B cell (primary cell): ENCODE results near the gene PIK3R2. TPM values are rescaled to one million over a fixed set of nuclear protein-coding genes. Genes with fewer than 3 reads are reported as not detected.
A peak's percentile ranks its signal among the peaks of the same experiment; 100 is the strongest.

Experiments used
- ATAC-seq: fragments of 200-7000 bp; cut with Tn5 transposase; one replicate; pipeline ENCODE4 v1.10.0; 2021; ENCODE audit warnings: low read depth, mild to moderate bottlenecking, moderate number of reproducible peaks, moderate library complexity
- CTCF ChIA-PET: fragments of 350-600 bp; sonication (Branson Sonifier 250); formaldehyde crosslinking; loops from one replicate; lab custom pipeline; 2021; ENCODE audit warnings: antibody characterized with exemption, inconsistent platforms; lab: Charles Lee
- POLR2A ChIA-PET: fragments of 350-600 bp; sonication (Branson Sonifier 250); formaldehyde crosslinking; loops from one replicate; lab custom pipeline; 2021; ENCODE audit warnings: antibody characterized with exemption; lab: Charles Lee
- DNase-seq: peaks from one replicate; pipeline ENCODE4 v3.0.0; 2013
- H2AFZ ChIP-seq: 2 replicates; pipeline ENCODE4 v1.6.1; 2012; ENCODE audit warnings: mild to moderate bottlenecking, low read depth, low read length; ENCODE audit not compliant: insufficient read depth, poor library complexity, severe bottlenecking
- H3K27ac ChIP-seq, 2 donors: 1 replicate in 1 of 2; 2 replicates in 1 of 2; pipeline ENCODE4 v1.5.1; 2012 to 2013; ENCODE audit warnings: low read length in 2 of 2, mild to moderate bottlenecking in 2 of 2, moderate library complexity in 1 of 2
- H3K27me3 ChIP-seq, 4 experiments: fragments of 200-600 bp in 1 of 4; sonication (generic) in 1 of 4; replicated peaks in 1 of 4; 1 replicate in 2 of 4; 2 replicates in 2 of 4; pipeline versions ENCODE4 v1.6.1 to v1.7.0; 2013 to 2016; ENCODE audit warnings: low read length in 3 of 4, mild to moderate bottlenecking in 2 of 4, mixed read lengths in 1 of 4, moderate library complexity in 1 of 4; ENCODE audit not compliant: insufficient read depth in 4 of 4, control insufficient read depth in 3 of 4; ENCODE audit errors: control extremely low read depth in 1 of 4
- H3K36me3 ChIP-seq, 2 experiments: replicated peaks in 1 of 2; 1 replicate in 1 of 2; 2 replicates in 1 of 2; pipeline versions ENCODE4 v1.6.1 to v1.7.1; 2013; ENCODE audit warnings: low read length in 1 of 2; ENCODE audit not compliant: insufficient read depth in 2 of 2, control insufficient read depth in 1 of 2; ENCODE audit errors: control extremely low read depth in 1 of 2, extremely low read depth in 1 of 2
- H3K4me1 ChIP-seq, 2 donors: fragments of 200-600 bp in 1 of 2; sonication (generic) in 1 of 2; 1 replicate in 1 of 2; 2 replicates in 1 of 2; pipeline versions ENCODE4 v1.5.1 to v1.6.1; 2013 to 2017; ENCODE audit warnings: low read length in 2 of 2; ENCODE audit not compliant: control insufficient read depth in 2 of 2, insufficient read depth in 2 of 2
- H3K4me2 ChIP-seq: replicated peaks from 2 replicates; pipeline ENCODE3; 2012; ENCODE audit warnings: mild to moderate bottlenecking, low read depth, low read length; ENCODE audit not compliant: poor library complexity, severe bottlenecking
- H3K4me3 ChIP-seq, 5 experiments: fragments of 200-600 bp in 1 of 5; sonication (generic) in 1 of 5; 1 replicate in 3 of 5; 2 replicates in 2 of 5; pipeline versions ENCODE4 v1.5.1 to v1.7.0; 2011 to 2016; ENCODE audit warnings: low read length in 4 of 5, mild to moderate bottlenecking in 4 of 5, low read depth in 2 of 5, control low read depth in 1 of 5, moderate library complexity in 1 of 5; ENCODE audit not compliant: insufficient read depth in 1 of 5; ENCODE audit errors: control extremely low read depth in 1 of 5, extremely low read depth in 1 of 5
- H3K79me2 ChIP-seq: fragments of 200-600 bp; sonication (generic); one replicate; pipeline ENCODE4 v1.6.0; 2016; ENCODE audit warnings: low read length; ENCODE audit not compliant: control insufficient read depth, insufficient read depth
- H3K9ac ChIP-seq: fragments of 200-600 bp; sonication (generic); 2 replicates; pipeline ENCODE4 v1.6.1; 2017; ENCODE audit warnings: mild to moderate bottlenecking, low read length, moderate library complexity
- H3K9me3 ChIP-seq, 3 donors: one replicate each; pipeline versions ENCODE4 v1.6.1 to v1.7.1; 2013; ENCODE audit warnings: low read length in 2 of 3; ENCODE audit not compliant: control insufficient read depth in 2 of 3, insufficient read depth in 1 of 3; ENCODE audit errors: control extremely low read depth in 1 of 3
- H4K20me1 ChIP-seq: 2 replicates; pipeline ENCODE4 v1.6.0; 2012; ENCODE audit warnings: mild to moderate bottlenecking, low read length; ENCODE audit not compliant: insufficient read depth, control insufficient read depth, poor library complexity, severe bottlenecking
- H3K27ac Mint-ChIP-seq: one replicate; pipeline ENCODE4 v1.8.0; 2021; ENCODE audit warnings: mixed read lengths
- H3K27me3 Mint-ChIP-seq: one replicate; pipeline ENCODE4 v1.8.0; 2021; ENCODE audit warnings: mixed read lengths
- H3K4me1 Mint-ChIP-seq: one replicate; pipeline ENCODE4 v1.8.0; 2021; ENCODE audit warnings: mixed read lengths
- H3K4me3 Mint-ChIP-seq: one replicate; pipeline ENCODE4 v1.8.0; 2021; ENCODE audit warnings: mixed read lengths
- H3K9me3 Mint-ChIP-seq: one replicate; pipeline ENCODE4 v1.8.0; 2022; ENCODE audit warnings: mixed read lengths; ENCODE audit not compliant: insufficient read depth
- EZH2 ChIP-seq: IDR thresholded peaks from 2 replicates; pipeline ENCODE4 v1.6.1; 2012; ENCODE audit warnings: borderline replicate concordance, low read depth, mild to moderate bottlenecking, moderate library complexity, low read length; ENCODE audit not compliant: insufficient read depth, poor library complexity, severe bottlenecking
- WGBS: methylation state at CpG from one replicate; pipeline ENCODE4 v1.1.5; 2013; ENCODE audit warnings: missing lambda C conversion rate; ENCODE audit not compliant: insufficient coverage; 5-methylcytosine and 5-hydroxymethylcytosine counted together
- intact Hi-C: fragments of 100-400 bp; cut with micrococcal nuclease; formaldehyde crosslinking; loops from one replicate; pipeline ENCODE4 v1.10.0; 2022
- polyA plus RNA-seq: library from polyadenylated mRNA; depleted of rRNA; stranded (reverse); fragments of >200 nt; gene quantifications from 2 replicates; pipeline ENCODE4 v1.2.3, GENCODE V29; 2012
- total RNA-seq, 2 donors: library from RNA; stranded (reverse); fragments of 120-200 nt in 1 of 2; gene quantifications; 1 replicate in 1 of 2; 2 replicates in 1 of 2; pipeline versions ENCODE4 v1.2.3 to v1.2.4, GENCODE V29; 2013 to 2022
- TF ChIP-seq, protein P1 (sequence below): fragments of 200-600 bp; IDR thresholded peaks from one replicate; pipeline ENCODE4 v1.8.0; 2022; ENCODE audit warnings: antibody characterized with exemption, mild to moderate bottlenecking

Gene PIK3R2
- total and polyA plus RNA-seq, 2 donors (not counting 1 experiment from before 2014, with no cell fraction given) = 8.5 to 15.8 TPM

DNA sequence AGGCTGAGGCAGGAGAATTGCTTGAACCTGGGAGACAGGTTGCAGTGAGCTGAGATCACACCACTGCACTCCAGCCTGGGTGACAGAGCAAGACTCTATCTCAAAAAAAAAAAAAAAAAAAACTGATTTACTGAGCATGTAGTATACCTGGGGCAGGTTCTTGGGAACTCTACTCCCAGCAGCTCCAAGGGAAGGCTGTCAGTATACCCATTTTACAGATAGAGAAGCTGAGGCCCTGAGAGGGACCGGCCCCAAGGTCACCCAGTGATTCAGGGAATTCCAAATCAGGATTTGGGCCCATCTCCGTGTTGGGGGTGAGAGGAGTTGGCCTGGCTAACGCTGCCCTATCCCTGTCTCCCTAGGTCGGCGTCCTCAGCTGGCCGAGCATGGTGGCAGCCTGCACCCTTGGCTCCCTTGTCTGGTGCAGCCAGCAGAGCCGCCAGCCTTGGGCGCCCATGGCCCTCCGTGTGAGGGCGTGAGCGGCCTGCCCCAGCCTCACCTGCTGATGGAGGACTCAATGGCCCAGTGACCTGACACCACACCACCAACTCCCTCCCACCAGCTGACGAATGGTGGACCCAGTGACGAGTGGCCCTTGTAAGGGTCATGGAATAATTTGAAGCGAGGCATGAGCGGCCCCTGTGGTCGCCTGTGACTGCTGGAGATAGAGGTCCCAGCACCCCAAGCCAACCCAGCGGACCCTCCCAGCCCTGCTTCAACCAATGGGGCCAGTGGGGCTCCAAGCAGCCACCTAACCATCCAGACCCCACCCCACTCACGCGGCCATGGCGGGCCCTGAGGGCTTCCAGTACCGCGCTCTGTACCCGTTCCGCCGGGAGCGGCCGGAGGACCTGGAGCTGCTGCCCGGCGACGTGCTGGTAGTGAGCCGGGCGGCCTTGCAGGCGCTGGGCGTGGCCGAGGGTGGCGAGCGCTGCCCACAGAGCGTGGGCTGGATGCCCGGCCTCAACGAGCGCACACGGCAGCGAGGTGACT is 2.4 kb downstream of the PIK3R2 start:
- whole genome bisulfite sequencing = 98% methylated on average over 40 of the region's 43 CpGs
- ChIA-PET POLR2A (interaction anchor here (0.6 to 0.7 kb wide), 2 partner anchors 26 to 136 kb away, joined by 4 read pairs; no protein-coding TSS in a partner anchor), CTCF (interaction anchor here (0.7 to 1.9 kb wide), 7 partner anchors 8 to 124 kb away, joined by 3 to 8 read pairs (median 3); no protein-coding TSS in a partner anchor)

More for the DNA sequence above, 2.4 kb downstream of the PIK3R2 start:
- DNase-seq (no peak), ATAC-seq (no peak)
- Mint-ChIP-seq H3K27ac (no peak overlapping the region), H3K9me3 (no peaks in the 10 kb centered on the region), H3K4me3 (peak overlapping the region; percentile 47), H3K4me1 (peaks cover 25% of the 10 kb centered on the region), H3K27me3 (no peaks in the 10 kb centered on the region)
- Histone ChIP-seq H3K4me2 (no peak overlapping the region), H3K9me3 (no peaks in the 10 kb centered on the region), H3K9ac (no peak overlapping the region), H3K27me3 (no peaks in the 10 kb centered on the region), H3K79me2 (peaks cover 10% of the 10 kb centered on the region), H3K36me3 (peaks cover 0 to 4% of the 10 kb centered on the region in 2 experiments), H4K20me1 (peaks cover 17% of the 10 kb centered on the region), H3K4me1 (peaks cover 15 to 28% of the 10 kb centered on the region in 2 donors), H2AFZ (no peak overlapping the region), H3K27ac (no peak overlapping the region), H3K4me3 (no peak overlapping the region)
- no peak for TF ChIP-seq EZH2
- TF ChIP-seq, protein P1, sequence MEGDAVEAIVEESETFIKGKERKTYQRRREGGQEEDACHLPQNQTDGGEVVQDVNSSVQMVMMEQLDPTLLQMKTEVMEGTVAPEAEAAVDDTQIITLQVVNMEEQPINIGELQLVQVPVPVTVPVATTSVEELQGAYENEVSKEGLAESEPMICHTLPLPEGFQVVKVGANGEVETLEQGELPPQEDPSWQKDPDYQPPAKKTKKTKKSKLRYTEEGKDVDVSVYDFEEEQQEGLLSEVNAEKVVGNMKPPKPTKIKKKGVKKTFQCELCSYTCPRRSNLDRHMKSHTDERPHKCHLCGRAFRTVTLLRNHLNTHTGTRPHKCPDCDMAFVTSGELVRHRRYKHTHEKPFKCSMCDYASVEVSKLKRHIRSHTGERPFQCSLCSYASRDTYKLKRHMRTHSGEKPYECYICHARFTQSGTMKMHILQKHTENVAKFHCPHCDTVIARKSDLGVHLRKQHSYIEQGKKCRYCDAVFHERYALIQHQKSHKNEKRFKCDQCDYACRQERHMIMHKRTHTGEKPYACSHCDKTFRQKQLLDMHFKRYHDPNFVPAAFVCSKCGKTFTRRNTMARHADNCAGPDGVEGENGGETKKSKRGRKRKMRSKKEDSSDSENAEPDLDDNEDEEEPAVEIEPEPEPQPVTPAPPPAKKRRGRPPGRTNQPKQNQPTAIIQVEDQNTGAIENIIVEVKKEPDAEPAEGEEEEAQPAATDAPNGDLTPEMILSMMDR = no peak
- intact Hi-C loops = no loop called here
